Ishikawa (cell line): Measurements from ENCODE around the gene BPTF.

Experiments used
- EP300 ChIP-seq: IDR thresholded peaks from 2 replicates; pipeline ENCODE4 v1.6.1; 2012; ENCODE audit warnings: borderline replicate concordance
- MAX ChIP-seq: IDR thresholded peaks from 2 replicates; pipeline ENCODE4 v1.6.1; 2012
- REST ChIP-seq: IDR thresholded peaks from 2 replicates; pipeline ENCODE4 v1.6.1; 2012; ENCODE audit warnings: low read depth, mild to moderate bottlenecking

- no peak for TF ChIP-seq MAX
- TF ChIP-seq EP300: no peak
- TF ChIP-seq REST: no peak
These were observed 23.6 kb upstream of the BPTF start for GRCh38 chr17:67801626-67802175.
